ENCODE measurements around the gene INKA2.

GRCh38 chr1:111696330-111696729, 42.9 kb downstream of the INKA2 start:
- TF ChIP-seq CTCF (conservative IDR thresholded peaks at IDR 0.05) (no peak), ZFX (IDR thresholded peaks at IDR 0.05) (no peak)
